ENCODE measurements around the gene PHRF1.

The PHRF1 gene

DNA sequence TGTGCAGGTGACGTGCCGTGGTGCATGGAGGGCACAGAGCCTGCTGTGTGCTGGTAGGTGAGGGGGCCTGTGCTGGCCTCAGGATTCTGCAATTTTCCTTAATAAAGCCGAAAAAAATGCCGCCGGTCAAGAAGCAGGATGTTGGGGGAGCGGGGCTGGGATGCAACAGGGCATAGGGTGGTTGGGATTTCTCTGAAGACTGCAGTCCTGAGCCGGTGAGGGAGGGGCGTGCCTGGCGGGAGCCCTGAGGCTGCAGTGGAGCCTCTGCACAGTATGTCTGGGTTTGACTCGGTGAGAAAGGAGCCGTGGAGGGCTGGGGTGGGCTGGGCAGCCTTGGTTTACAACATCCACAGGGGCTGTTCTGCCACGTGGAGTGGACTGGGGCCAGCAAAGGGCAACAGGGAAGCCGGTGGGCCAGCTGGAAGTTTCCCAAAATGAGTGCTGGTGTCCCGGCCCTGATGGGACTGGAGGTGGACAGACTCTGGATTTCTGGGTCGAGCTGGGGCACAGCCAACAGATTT is 47.1 kb downstream of the PHRF1 start:
- in situ Hi-C loops (cut with MboI; ENCODE audit: low sequenced_read_pairs), result no loop called here

DNA sequence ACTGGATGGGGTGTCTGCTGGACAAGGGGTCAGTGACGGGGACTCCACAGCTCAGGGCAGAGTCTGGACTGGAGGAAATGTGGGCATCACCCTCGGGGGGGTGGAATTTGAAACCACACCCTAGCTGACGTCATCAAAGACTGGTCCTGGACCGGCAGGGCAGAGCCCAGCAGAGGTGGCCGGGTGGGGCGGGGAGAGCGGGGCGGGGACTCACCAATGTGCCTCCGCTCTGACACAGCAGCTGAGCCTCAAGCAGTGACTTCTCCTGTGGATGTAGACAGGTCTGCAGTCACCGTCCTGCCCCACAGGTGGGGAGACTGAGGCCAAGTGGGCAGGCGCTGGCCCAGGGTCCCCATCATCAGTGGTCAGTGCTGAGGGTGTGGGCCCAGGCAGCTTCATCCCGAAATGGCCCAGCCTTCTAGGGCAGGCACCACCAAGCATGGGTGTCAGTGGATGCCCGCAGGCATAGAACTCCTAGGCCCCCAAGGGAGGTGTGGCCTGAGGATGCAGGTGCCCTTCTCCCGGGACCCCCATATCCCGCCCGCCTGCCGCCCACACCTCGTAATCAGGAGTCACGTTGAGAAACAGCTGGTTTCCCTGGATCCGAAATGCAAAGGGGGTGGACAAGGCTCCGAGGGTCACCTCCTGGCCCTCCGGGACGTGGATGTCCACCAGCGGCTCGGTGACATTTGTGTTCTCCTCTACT is 47.9 kb downstream of the PHRF1 start:
- in situ Hi-C loops (cut with MboI; ENCODE audit: low sequenced_read_pairs), result no loop called here

DNA sequence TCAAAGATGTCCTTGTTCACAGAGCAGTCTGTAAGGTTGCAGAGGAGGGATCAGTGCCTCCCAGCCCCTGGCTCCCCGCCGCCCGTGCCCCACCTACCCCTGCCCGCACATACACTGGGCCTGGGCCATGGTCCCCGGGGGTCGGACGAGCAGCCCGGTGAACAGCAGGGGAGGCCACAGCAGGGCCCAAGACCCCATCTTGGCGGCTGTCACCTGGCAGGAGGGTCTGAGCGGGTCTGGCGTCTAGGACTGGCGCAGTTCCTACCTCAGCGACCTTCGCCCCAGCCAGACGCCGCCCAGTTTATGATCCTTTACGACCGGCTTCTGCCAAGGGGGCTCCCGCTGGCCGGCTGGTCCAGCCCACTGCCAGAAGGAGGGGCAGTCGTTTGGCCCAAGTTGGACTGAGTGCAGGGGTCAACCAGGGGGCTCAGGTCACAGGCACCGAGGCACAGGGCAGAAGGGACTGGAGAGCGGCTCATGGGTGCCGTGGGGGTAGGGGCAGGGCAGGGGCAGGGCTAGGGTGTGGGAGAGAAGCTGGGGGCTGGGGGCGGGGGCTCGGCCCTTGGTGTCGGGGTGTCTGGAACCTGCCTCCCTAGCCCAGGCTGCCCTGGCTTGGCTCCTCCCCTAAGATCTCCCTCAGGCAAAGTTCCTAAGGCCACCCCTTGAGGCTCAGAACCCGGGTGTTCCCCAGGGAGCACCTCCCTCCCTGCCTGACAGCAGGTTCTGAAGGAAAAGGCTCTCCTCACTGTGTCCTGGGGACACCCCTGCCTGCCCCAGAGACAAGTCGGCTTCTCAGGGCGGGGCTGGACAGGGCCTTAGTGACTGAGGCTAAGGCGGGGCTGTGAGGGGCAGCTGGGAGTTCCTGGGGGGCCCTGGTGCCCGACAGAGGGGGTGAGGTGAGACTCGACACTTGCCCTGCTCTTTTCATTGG is 48.7 kb downstream of the PHRF1 start, which contains the start of gene CDHR5:
CDHR5 (minus strand) TSS at position 251 of the 931 bp plus-strand sequence; CDS start at position 198, 53 bp downstream.
- in situ Hi-C loops (cut with MboI; ENCODE audit: low sequenced_read_pairs), result no loop called here

DNA sequence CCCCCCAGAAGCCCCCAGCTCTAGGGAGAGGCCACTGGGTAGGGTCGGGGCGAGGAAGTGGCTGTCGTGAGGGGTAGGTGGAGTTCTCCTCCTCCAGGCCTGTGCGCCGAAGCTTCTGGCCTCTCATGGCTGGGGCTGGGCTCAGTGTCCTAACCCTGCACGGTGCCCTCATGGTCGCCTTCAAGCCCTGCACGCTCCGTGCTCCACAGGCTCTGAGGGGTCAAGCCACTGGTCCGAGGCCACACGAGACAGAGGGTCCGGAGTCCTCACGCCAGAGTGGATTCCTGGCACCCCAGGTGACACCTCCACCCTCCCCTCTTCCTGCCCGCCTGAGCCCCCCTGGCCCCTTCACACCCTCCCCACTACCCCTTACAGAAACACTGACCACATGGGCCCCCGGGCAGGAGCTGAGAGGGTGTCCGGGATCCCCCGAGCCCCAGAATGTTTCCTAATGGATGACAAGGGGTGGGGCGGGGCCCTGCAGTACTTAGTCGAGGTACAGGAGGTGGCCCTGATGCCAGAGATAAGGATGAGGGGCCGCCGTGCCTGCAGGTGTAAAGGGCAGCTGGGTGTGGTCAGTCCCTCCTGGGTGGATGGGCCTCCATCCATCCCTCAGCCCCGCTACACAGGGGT is 49.5 kb downstream of the PHRF1 start:
- in situ Hi-C loops (cut with MboI; ENCODE audit: low sequenced_read_pairs), result no loop called here

DNA sequence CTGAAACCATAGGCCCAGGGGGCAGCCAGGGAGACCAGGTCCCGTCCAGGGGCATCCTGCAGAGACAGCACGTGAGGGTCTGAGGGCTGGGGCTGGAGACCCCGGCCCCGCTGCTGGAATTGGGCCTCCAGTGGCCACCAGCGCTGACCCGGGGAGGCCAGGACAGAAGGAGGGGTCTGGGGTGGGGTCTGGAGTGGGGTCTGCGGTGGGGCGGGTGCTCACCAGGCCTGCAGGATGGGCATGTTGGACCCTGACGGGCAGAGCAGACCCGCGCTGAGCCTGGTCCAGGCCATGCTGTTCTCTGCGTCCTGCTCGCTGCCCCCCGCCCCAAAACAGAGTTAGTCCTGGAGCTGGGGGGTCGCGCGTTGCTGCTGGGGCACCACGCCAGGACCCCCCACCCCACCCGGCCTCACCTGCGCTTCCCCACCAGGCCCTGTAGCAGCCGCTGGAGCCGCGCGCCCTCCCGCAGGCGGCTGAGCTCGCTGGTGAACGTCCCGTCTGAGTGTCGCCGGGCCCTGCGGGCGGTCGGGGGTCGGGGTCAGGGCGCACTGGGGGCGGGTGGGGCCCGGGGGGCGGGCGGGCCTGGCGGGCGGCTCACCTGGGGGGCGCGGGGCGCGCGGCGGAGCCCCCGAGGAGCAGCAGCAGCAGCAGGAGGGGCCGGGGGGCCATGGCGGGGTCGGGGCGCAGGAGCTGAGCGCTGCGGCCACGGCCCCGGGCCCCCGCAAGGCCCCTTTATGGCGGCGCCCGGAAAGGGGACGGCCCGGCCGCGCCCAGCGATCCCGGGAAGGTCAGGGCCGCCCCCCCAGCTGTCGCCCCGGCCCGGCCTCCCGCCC is 50.4 kb downstream of the PHRF1 start, which contains the start of gene SCT:
SCT (minus strand) TSS at position 707 of the 833 bp plus-strand sequence; CDS start at position 669, 38 bp downstream.
- in situ Hi-C loops (cut with MboI; ENCODE audit: low sequenced_read_pairs), result no loop called here

DNA sequence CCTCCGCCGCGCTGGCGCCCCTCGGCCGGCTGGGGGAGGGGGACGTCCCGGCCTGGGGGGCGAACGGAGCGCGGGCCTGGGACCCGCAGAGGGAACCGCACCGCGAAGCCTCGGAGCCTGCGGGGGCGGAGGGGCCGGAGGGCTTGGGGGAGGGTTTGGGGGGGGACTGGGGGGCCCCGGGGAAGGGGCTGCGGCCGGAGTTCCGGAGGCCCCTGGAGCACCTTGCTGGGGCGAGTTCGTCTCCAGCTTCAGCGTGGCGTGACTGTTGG is 51.0 kb downstream of the PHRF1 start:
- in situ Hi-C loops (cut with MboI; ENCODE audit: low sequenced_read_pairs), result no loop called here

DNA sequence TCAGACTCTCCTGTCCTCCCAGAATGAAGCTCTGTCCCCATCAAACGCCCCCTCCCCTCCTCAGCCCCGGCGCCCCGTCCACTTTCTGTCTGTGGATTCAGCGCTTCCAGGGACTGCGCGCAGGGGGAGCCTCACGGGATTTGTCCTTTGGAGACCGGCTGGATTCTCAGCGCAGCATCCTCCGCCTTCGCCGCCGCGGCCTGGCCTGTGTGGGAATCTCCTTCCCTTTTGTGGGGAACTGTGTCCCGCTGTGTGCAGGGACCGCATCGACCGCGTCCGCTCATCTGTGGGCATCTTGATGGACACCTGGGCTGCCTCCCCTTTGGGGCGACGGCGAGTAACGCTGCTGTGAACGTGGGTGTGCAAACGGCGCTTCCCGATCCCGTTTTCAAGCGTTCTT is 51.8 kb downstream of the PHRF1 start:
- in situ Hi-C loops (cut with MboI; ENCODE audit: low sequenced_read_pairs), result no loop called here

DNA sequence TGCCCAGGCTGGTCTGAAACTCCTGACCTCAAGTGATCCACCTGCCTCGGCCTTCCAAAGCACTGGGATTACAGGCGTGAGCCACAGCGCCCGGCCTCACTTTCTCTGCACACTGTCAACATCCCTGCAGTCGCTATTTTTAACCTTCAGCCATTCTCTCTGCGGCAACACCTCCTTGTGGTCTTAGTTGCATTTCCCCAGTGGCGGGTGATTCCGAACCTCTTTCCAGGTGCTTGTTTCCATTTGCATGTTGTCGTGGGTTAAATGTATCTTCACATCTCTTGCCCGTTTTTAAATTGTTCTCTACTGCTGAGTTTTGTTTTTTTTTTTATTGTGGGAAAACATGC is 52.9 kb downstream of the PHRF1 start:
- in situ Hi-C loops (cut with MboI; ENCODE audit: low sequenced_read_pairs), result no loop called here

DNA sequence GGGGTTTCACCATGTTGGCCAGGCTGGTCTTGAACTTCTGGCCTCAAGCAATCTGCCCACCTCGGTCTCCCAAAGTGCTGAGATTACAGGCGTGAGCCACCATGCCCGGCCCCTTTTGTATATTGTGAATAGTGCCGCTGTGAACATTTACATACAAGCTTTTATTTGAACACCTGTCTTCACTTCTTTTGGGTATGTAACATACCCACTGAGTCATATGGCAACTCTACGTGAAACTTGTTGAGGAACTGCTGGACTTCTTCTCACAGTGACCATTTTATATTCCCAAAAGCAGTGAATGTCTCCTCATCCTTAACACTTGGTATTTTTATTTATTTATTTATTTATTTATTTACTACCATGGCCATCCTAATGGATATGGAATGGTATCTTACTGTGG is 54.6 kb downstream of the PHRF1 start:
- in situ Hi-C loops (cut with MboI; ENCODE audit: low sequenced_read_pairs), result no loop called here

DNA sequence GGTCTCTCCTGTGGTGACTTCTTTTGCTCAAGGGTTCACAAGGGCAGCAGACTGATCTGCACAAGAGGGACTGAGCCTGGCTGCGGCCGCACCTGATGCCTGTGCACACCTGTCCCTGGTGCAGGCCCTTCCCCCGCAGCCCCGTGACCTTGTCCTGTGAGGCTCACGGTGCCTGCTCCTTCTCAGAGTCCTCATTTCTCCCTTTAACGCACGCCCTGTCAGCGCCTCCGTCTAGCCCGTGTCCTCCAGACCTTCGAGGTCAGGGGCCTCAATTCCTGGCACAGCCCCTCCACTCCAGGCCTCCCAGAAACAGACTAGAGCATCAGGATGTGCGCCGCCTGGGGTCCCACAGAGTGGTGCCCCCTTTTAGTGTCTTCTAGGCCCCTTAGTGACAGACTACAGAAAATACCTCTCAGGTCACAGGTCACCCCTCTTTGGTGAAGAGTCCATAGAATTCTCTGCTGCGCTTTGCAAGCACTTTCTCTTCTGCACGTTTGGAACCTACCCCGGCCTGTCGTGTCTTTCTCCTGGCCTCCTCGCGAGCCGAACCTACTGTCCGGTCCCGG is 59.8 kb downstream of the PHRF1 start:
- in situ Hi-C loops (cut with MboI; ENCODE audit: low sequenced_read_pairs), result no loop called here

DNA sequence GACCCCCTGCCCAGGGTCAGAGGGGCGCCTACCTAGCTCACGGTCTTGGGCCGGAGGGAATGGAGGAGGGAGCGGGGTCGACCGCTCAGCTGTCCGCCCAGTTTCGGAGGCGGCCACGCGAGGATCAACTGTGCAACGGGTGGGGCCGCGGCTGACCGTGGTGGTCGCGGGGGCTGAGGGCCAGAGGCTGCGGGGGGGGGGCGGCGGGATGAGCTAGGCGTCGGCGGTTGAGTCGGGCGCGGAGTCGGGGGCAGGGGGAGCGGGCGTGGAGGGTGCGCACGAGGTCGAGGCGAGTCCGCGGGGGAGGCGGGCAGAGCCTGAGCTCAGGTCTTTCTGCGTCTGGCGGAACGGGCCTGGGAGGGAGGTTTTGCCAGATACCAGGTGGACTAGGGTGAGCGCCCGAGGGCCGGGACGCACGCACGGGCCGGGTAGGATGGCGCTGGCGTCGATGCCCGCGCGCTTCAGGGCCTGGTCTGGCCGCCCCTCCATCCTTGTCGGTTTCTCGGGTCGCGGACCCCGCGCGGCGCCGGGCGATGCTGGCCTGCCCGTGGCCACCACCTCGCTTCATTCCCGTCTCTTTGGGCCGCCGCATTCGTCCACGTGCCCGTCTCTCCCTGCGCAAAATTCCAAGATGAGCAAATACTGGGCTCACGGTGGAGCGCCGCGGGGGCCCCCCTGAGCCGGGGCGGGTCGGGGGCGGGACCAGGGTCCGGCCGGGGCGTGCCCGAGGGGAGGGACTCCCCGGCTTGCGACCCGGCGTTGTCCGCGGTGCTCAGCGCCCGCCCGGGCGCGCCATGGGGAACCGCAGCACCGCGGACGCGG is 60.5 kb downstream of the PHRF1 start, which contains the start of gene DRD4:
DRD4 (plus strand) TSS at position 759 of the 822 bp plus-strand sequence; CDS start at position 795, 36 bp downstream.
- in situ Hi-C loops (cut with MboI; ENCODE audit: low sequenced_read_pairs), result no loop called here

DNA sequence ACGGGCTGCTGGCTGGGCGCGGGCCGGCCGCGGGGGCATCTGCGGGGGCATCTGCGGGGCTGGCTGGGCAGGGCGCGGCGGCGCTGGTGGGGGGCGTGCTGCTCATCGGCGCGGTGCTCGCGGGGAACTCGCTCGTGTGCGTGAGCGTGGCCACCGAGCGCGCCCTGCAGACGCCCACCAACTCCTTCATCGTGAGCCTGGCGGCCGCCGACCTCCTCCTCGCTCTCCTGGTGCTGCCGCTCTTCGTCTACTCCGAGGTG is 61.0 kb downstream of the PHRF1 start:
- in situ Hi-C loops (cut with MboI; ENCODE audit: low sequenced_read_pairs), result no loop called here

DNA sequence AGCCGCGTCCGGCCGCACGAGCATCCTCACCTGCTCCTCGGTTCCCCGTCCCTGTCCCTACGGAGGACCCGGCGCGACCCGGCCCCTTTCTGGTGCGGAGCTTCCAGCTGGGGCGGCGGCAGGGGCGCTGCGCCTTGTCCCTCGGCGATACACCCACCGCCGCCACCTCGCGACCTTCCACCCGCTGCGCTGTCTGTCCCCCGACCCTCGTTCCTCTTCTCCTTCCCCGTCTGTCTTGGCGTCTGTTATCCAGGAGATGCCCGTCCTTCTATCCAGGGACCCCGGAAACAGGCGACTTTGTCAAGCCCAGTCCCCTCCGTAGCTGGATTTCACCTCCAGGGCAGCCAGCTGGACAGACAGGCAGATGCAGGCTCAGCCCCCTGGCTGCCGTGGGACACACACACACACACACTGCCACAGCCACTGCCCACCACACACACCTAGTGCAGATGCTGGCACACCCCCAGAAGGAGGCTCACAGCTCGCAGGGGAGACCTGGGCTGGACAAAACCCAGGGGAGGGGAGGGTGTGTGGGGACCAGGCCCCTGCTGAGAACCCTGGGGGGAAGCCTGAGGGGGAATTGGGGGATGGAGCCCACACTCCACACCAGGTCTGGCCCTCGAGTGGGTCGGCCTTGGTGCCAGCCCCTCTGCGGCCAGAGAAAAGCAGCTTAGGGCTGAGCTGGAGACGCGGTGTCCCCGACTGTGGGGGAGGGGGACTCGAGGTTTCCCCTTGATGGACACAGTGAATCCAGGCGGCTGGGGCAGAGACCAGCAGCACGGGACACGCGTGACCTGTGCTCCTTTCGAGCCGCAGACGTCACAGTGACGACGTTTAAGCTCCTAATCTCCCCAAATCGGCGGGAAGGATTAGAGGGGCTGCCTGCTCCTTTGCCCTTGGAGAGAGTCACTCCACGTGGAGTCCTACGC is 61.6 kb downstream of the PHRF1 start:
- in situ Hi-C loops (cut with MboI; ENCODE audit: low sequenced_read_pairs), result no loop called here

DNA sequence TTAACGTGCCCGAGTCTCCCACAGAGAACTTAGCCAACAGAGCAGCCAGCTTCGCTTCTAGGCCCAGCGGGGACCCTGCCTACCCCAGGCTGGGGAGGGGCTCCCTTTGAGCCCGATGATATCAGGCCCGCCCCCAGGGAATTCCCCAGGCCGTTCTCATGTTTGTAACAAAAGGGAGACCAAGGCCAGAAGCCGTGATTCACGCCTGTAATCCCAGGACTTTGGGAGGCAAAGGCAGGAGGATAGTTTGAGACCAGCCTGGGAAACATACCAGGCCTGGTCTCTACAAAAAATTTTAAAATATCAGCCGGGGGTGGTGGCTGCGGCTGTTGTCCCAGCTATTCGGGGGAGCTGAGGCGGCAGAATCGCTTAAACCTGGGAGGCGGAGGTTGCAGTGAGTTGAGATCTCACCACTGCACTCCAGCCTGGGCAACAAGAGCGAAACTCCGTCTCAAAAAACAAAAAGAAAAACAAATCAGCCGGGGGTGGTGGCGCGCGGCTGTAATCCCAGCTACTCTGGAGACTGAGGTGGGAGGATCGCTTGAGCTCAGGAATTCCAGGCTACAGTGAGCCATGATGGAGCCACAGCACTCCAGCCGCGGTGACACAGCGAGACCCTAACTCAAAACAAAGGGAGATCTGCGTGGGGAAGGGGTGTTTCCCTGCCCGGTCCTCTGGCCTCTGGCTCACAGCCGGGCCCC is 62.5 kb downstream of the PHRF1 start:
- in situ Hi-C loops (cut with MboI; ENCODE audit: low sequenced_read_pairs), result no loop called here

DNA sequence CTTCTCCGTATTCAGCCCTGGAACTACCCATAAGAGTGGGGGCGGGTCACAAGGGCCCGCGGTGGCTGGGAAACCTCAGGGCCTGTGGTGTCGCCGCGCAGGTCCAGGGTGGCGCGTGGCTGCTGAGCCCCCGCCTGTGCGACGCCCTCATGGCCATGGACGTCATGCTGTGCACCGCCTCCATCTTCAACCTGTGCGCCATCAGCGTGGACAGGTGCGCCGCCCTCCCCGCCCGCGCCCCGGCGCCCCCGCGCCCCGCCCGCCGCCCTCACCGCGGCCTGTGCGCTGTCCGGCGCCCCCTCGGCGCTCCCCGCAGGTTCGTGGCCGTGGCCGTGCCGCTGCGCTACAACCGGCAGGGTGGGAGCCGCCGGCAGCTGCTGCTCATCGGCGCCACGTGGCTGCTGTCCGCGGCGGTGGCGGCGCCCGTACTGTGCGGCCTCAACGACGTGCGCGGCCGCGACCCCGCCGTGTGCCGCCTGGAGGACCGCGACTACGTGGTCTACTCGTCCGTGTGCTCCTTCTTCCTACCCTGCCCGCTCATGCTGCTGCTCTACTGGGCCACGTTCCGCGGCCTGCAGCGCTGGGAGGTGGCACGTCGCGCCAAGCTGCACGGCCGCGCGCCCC is 63.2 kb downstream of the PHRF1 start:
- in situ Hi-C loops (cut with MboI; ENCODE audit: low sequenced_read_pairs), result no loop called here

DNA sequence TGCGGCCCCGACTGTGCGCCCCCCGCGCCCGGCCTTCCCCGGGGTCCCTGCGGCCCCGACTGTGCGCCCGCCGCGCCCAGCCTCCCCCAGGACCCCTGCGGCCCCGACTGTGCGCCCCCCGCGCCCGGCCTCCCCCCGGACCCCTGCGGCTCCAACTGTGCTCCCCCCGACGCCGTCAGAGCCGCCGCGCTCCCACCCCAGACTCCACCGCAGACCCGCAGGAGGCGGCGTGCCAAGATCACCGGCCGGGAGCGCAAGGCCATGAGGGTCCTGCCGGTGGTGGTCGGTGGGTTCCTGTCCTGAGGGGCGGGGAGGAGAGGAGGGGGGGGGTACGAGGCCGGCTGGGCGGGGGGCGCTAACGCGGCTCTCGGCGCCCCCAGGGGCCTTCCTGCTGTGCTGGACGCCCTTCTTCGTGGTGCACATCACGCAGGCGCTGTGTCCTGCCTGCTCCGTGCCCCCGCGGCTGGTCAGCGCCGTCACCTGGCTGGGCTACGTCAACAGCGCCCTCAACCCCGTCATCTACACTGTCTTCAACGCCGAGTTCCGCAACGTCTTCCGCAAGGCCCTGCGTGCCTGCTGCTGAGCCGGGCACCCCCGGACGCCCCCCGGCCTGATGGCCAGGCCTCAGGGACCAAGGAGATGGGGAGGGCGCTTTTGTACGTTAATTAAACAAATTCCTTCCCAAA is 63.9 kb downstream of the PHRF1 start:
- in situ Hi-C loops (cut with MboI; ENCODE audit: low sequenced_read_pairs), result no loop called here

DNA sequence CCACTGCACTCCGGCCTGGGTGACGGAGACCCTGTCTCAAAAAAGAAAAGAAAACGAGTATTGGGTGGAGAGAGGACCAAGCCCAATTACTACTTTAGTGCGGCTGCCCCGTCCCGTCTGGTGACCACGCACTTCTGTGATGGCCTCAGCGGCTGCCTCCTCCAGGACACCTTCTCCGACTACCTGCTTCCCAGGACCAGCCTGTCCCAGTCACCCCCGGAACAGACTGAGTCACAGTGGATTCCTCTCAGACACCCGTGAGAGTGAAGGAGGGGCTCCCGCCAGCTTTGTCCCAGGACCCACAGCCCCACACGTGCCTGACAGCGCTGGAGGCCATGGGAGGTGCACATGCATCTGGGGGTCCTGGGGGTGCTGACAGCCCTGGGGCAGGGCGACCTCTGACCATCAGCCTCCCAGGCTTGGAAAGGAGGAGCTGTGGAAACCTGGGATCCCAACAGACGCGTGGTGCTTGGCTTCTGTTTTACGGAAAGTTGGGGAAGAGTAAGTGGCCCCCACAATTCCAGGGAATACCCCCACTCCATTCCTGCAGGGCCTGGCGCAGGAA is 65.6 kb downstream of the PHRF1 start:
- in situ Hi-C loops (cut with MboI; ENCODE audit: low sequenced_read_pairs), result no loop called here

All from HL-60/S4 (cell line).